Endothelial cell of umbilical vein (primary cell): ENCODE measurements around the gene HMGN1. TPM values are rescaled to one million over a fixed set of nuclear protein-coding genes. Genes with fewer than 3 reads are reported as not detected.
"Not testable (repeated sequence)": the region's sequence is repeated elsewhere in the genome, so short reads cannot be mapped to it uniquely, and the experiment has no call there.

Experiments
- BruUV-seq: library from RNA; stranded (reverse); fragments of 400-500 nt; replicated peaks from 2 replicates; lab custom pipeline; 2021; lab: Mats Ljungman, UMichigan
- CTCF ChIA-PET: fragments of 300-600, 350-600 bp; sonication (Branson Sonifier 250); formaldehyde crosslinking; loops from one replicate; lab custom pipeline; 2021; ENCODE audit warnings: antibody characterized with exemption, inconsistent platforms; lab: Charles Lee
- POLR2A ChIA-PET: fragments of 300-600, 350-600 bp; sonication (Branson Sonifier 250); formaldehyde crosslinking; loops from one replicate; lab custom pipeline; 2021; ENCODE audit warnings: antibody characterized with exemption, inconsistent platforms; lab: Charles Lee
- DNase-seq: peaks from one replicate; pipeline ENCODE4 v3.0.0-alpha.2; 2011; ENCODE audit warnings: low read depth, low spot score
- FAIRE-seq: peaks from 2 replicates; lab custom pipeline; 2011; peaks lifted over from hg19 to GRCh38; lab: Jason Lieb, UNC
- H2AFZ ChIP-seq: 2 replicates; pipeline ENCODE4 v1.6.0; 2012; ENCODE audit warnings: low read depth, low read length, control low read depth, inconsistent platforms
- H3K27ac ChIP-seq: 2 replicates; pipeline ENCODE4 v1.5.1; 2011; ENCODE audit warnings: low read depth, mild to moderate bottlenecking, control low read depth, low read length, moderate library complexity; ENCODE audit not compliant: insufficient read depth
- H3K27me3 ChIP-seq, 2 experiments: 2 replicates each; pipeline versions ENCODE4 v1.6.0 to v1.6.1; 2011; ENCODE audit warnings: low read length in 2 of 2, mixed read lengths in 1 of 2; ENCODE audit not compliant: control insufficient read depth in 2 of 2, insufficient read depth in 2 of 2
- H3K36me3 ChIP-seq, 2 experiments: 2 replicates in 1 of 2; 3 replicates in 1 of 2; pipeline ENCODE4 v1.5.1; 2011; ENCODE audit warnings: low read length in 2 of 2, mild to moderate bottlenecking in 1 of 2, moderate library complexity in 1 of 2; ENCODE audit not compliant: control insufficient read depth in 2 of 2, insufficient read depth in 2 of 2; ENCODE audit errors: extremely low read depth in 1 of 2
- H3K4me1 ChIP-seq: 3 replicates; pipeline ENCODE4 v1.5.1; 2011; ENCODE audit warnings: mild to moderate bottlenecking, low read length; ENCODE audit not compliant: control insufficient read depth, insufficient read depth; ENCODE audit errors: extremely low read depth
- H3K4me2 ChIP-seq: 2 replicates; pipeline ENCODE4 v1.6.1; 2011; ENCODE audit warnings: low read length, control low read depth, mixed read lengths; ENCODE audit not compliant: insufficient read depth
- H3K4me3 ChIP-seq, 3 experiments: fragments of 200-600 bp in 1 of 3; sonication (generic), shearing (Covaris generic) in 1 of 3; replicated peaks in 1 of 3; 2 replicates each; pipeline ENCODE4 v1.5.1; 2011 to 2016; ENCODE audit warnings: control low read depth in 3 of 3, low read length in 3 of 3, mild to moderate bottlenecking in 2 of 3, inconsistent platforms in 1 of 3, low read depth in 1 of 3, moderate library complexity in 1 of 3; ENCODE audit not compliant: insufficient read depth in 1 of 3
- H3K79me2 ChIP-seq: 2 replicates; pipeline ENCODE4 v1.6.0; 2012; ENCODE audit warnings: low read length, inconsistent platforms; ENCODE audit not compliant: control insufficient read depth, insufficient read depth
- H3K9ac ChIP-seq: replicated peaks from 2 replicates; pipeline ENCODE3; 2011; ENCODE audit warnings: low read length, control low read depth; ENCODE audit not compliant: insufficient read depth; ENCODE audit errors: extremely low read depth
- H3K9me1 ChIP-seq: replicated peaks from 3 replicates; pipeline ENCODE4 v1.6.0; 2011; ENCODE audit warnings: mild to moderate bottlenecking, low read length; ENCODE audit not compliant: control insufficient read depth, insufficient read depth; ENCODE audit errors: extremely low read depth
- H3K9me3 ChIP-seq: replicated peaks from 2 replicates; pipeline ENCODE4 v1.5.1; 2012; ENCODE audit warnings: low read length, inconsistent platforms; ENCODE audit not compliant: control insufficient read depth, insufficient read depth
- H4K20me1 ChIP-seq: replicated peaks from 2 replicates; pipeline ENCODE3; 2011; ENCODE audit warnings: mild to moderate bottlenecking, low read length; ENCODE audit not compliant: control insufficient read depth, insufficient read depth; ENCODE audit errors: extremely low read depth
- JUN ChIP-seq: IDR thresholded peaks from 2 replicates; pipeline ENCODE4 v1.6.1; 2011; ENCODE audit warnings: borderline replicate concordance, low read depth; ENCODE audit not compliant: insufficient read length, insufficient read depth
- dilution Hi-C: fragments of 300-500 bp; cut with MboI; formaldehyde crosslinking; loops from one replicate; pipeline ENCODE4 v1.15.0; 2019; ENCODE audit warnings: low sequenced_read_pairs; ENCODE audit not compliant: extremely low pct_ligation_motif_present
- intact Hi-C: fragments of 100-400 bp; cut with micrococcal nuclease; formaldehyde crosslinking; loops from one replicate; pipeline ENCODE4 v1.10.0; 2022
- polyA plus RNA-seq, 4 experiments: library from polyadenylated mRNA; depleted of rRNA in 3 of 4; stranded (reverse) in 3 of 4; unstranded in 1 of 4; fragments of >200 nt; gene quantifications; 2 replicates each; pipeline versions ENCODE4 v1.2.1 to v1.2.3, GENCODE V29; 2011 to 2012; ENCODE audit warnings: missing spikeins in 1 of 4
- total RNA-seq: library from RNA; stranded (reverse); gene quantifications from 2 replicates; pipeline ENCODE4 v1.2.3, GENCODE V29; 2021
- TF ChIP-seq, protein P1 (sequence below), 2 donors: IDR thresholded peaks; 1 replicate in 1 of 2; 2 replicates in 1 of 2; pipeline ENCODE4 v1.5.1; 2011; ENCODE audit warnings: low read length in 2 of 2, mild to moderate bottlenecking in 2 of 2, moderate library complexity in 2 of 2, control low read depth in 1 of 2, inconsistent platforms in 1 of 2, low read depth in 1 of 2; ENCODE audit not compliant: insufficient read depth in 1 of 2; ENCODE audit errors: extremely low read depth in 1 of 2

HMGN1 gene
- total and polyA plus RNA-seq, 2 donors (not counting 3 experiments of a cell fraction or from before 2014, with no cell fraction given): 162 to 360 TPM

DNA sequence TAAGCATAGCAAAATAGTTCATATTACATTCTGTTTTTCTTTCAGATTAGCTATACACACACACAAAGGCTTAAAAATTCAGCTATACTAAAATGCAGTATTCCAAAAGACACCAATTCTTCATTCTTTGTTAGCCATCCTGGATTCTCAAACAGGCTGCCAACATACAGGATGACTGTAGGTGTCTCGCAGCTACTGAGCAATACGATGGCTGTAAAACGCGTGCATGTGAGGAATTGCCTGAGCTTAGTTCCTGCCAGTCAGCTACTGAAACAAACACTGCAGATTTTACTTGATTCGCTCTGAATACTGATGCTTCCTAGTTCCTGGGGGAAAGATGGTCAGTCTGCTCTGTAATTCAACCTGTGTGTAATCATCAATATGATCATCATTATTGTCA, 24.7 kb upstream of the HMGN1 start:
- Histone ChIP-seq H4K20me1 (no peaks in the 10 kb centered on the region), H3K79me2 (no peaks in the 10 kb centered on the region), H3K4me1 (no peaks in the 10 kb centered on the region), H3K9ac (no peak overlapping the region), H3K4me3 (no peak overlapping the region), H3K27ac (no peak overlapping the region), H3K27me3 (peaks cover 7 to 10% of the 10 kb centered on the region in 2 experiments), H3K9me3 (no peaks in the 10 kb centered on the region), H3K36me3 (no peaks in the 10 kb centered on the region), H2AFZ (no peak overlapping the region), H3K9me1 (no peaks in the 10 kb centered on the region), H3K4me2 (no peak overlapping the region)
- ChIA-PET POLR2A (no interaction called here), CTCF (interaction anchor here (0.6 to 1.6 kb wide), 7 partner anchors 12 to 67 kb away, joined by 3 to 37 read pairs (median 5); no protein-coding TSS in a partner anchor)
- DNase-seq: peak; percentile 36
- intact Hi-C loops: loop anchor here (1.0 kb wide), 1 partner anchor 15 kb away; no protein-coding TSS in a partner anchor
- FAIRE-seq: peak; percentile 68
- dilution Hi-C loops: no loop called here
- TF ChIP-seq, protein P1, sequence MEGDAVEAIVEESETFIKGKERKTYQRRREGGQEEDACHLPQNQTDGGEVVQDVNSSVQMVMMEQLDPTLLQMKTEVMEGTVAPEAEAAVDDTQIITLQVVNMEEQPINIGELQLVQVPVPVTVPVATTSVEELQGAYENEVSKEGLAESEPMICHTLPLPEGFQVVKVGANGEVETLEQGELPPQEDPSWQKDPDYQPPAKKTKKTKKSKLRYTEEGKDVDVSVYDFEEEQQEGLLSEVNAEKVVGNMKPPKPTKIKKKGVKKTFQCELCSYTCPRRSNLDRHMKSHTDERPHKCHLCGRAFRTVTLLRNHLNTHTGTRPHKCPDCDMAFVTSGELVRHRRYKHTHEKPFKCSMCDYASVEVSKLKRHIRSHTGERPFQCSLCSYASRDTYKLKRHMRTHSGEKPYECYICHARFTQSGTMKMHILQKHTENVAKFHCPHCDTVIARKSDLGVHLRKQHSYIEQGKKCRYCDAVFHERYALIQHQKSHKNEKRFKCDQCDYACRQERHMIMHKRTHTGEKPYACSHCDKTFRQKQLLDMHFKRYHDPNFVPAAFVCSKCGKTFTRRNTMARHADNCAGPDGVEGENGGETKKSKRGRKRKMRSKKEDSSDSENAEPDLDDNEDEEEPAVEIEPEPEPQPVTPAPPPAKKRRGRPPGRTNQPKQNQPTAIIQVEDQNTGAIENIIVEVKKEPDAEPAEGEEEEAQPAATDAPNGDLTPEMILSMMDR (IDR thresholded peaks at IDR 0.05; ENCODE audit: extremely low read depth in 1 of 2, insufficient read depth in 1 of 2, low read depth in 1 of 2, low read length in 2 of 2): peak; percentile 19 to 34
- TF ChIP-seq JUN: no peak
- no TSS peak for BruUV-seq

DNA sequence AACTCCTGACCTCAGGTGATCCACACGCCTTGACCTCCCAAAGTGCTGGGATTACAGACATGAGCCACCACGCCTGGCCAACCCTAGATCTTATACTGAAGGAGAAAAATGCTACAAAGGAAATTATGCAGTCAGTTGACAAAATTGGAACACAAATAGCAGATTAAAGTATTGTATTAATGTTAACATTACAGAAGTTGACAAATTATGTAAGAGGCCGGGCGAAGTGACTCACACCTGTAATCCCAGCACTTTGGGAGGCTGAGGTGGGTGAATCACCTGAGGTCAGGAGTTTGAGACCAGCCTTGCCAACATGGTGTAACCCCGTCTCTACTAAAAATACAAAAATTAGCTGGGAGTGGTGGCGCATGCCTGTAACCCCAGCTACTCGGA, 21.0 kb upstream of the HMGN1 start:
- not testable (repeated sequence) for FAIRE-seq

More for the DNA sequence above, 21.0 kb upstream of the HMGN1 start:
- H4K20me1 ChIP-seq, H3K27ac ChIP-seq, H3K9ac ChIP-seq, H2AFZ ChIP-seq, DNase-seq, BruUV-seq, intact Hi-C loops, H3K4me2 ChIP-seq, H3K4me3 ChIP-seq, H3K27me3 ChIP-seq, H3K79me2 ChIP-seq, H3K4me1 ChIP-seq, POLR2A ChIA-PET, dilution Hi-C loops, H3K9me3 ChIP-seq, H3K36me3 ChIP-seq, H3K9me1 ChIP-seq: not testable (repeated sequence)
- CTCF ChIA-PET: interaction anchor here (1.1 to 1.2 kb wide), 2 partner anchors 10 to 12 kb away, joined by 3 read pairs; a partner anchor contains a TSS
